NT2/D1 (cell line): Measurements from ENCODE around the gene AP2B1.

Experiments
- SUZ12 ChIP-seq: IDR thresholded peaks from 2 replicates; pipeline ENCODE4 v1.6.1; 2011; ENCODE audit not compliant: insufficient read length, insufficient read depth; ENCODE audit errors: extremely low read depth
- ZNF274 ChIP-seq: IDR thresholded peaks from 2 replicates; pipeline ENCODE4 v1.6.1; 2011; ENCODE audit warnings: mild to moderate bottlenecking, low read depth, low read length

DNA sequence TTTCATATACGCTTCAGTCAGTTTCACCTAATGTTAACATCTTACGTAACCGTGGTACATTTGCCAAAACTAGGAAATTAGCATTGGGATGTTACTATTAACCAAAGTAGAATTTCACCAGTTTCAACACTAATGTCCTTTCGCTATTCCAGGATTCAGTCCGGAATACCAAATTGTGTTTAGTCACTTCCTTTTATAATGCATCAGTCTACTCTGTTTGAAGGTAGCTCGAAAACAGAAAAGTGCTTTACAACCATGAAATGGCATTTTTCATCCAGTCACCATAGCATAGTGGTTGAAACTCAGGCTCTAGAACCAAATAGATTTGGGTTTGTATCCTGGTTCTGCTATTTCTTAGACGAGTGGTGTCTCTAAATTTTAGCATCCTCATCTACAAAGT is 29.4 kb downstream of the AP2B1 start:
- TF ChIP-seq ZNF274 (no peak), SUZ12 (no peak)
